GM18519 (cell line): ENCODE data around the gene SEMA4D.
A peak's percentile ranks its signal among the peaks of the same experiment; 100 is the strongest.
"Not testable (repeated sequence)": the region's sequence is repeated elsewhere in the genome, so short reads cannot be mapped to it uniquely, and the experiment has no call there.

Experiments used
- ATAC-seq: cut with Tn5 transposase; IDR thresholded peaks from one replicate; pipeline ENCODE4 v1.9.1; 2021; ENCODE audit warnings: mild to moderate bottlenecking, moderate library complexity; ENCODE audit not compliant: unreplicated experiment, low FRiP score

SEMA4D gene

DNA sequence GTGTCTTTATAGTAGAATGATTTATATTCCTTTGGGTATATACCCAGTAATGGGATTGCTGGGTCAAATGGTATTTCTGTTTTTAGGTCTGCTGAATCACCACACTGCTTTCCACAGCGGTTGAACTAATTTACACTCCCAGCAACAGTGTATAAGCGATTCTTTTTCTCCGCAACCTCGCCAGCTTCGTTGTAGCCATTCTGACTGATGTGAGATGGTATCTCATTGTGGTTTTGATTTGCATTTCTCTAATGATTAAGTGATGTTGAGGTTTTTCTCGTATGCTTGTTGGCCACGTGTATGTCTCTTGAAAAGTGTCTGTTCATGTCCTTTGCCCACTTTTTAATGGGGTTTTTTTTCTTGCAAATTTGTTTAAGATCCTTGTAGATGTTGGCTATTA lies 154.1 kb downstream of the SEMA4D start:
- ATAC-seq, result not testable (repeated sequence)

GRCh38 chr9:89342948-89343347 lies 155.0 kb downstream of the SEMA4D start:
- no peak for ATAC-seq

DNA sequence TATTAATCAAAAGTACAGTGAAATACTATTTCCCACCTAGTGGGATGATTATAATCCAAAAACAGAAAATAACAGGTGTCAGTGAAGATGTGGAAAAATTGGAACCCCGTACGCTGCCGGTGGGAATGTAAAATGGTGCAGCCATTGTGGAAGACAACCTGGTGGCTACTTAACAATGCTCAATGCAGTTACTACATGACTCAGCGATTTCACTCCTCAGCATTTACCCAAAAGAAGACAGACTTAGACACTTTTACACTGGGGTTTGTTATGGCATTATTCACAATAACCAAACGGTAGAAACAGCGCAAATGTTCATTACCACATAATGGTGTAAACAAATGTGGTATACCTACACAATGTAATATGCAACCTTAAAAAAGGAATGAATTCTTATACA lies 155.7 kb downstream of the SEMA4D start:
- no peak for ATAC-seq

- no peak for ATAC-seq
Observed at GRCh38 chr9:89340332-89340731, 157.6 kb downstream of the SEMA4D start.

- no peak for ATAC-seq
Observed at GRCh38 chr9:89339807-89340206, 158.1 kb downstream of the SEMA4D start.

DNA sequence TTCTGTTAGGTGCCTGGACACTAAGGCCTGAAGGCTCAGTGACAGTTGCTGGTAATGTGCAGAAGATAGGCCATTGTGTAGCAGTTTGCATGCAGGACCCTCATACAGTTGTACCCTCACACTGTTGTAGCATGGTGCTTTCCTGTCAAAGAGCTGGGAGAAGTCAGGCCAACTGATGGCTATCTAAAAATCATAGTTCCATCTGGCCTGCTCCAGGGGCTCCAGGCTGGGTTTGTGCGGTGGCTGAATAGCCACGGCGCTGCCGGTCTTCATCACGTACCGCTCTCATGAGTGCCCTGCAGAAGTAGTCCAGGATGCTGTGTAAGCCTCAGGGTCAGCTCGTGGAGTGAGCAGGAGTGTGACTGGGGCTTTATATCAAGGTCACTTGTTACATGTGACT lies 167.4 kb downstream of the SEMA4D start:
- no peak for ATAC-seq

DNA sequence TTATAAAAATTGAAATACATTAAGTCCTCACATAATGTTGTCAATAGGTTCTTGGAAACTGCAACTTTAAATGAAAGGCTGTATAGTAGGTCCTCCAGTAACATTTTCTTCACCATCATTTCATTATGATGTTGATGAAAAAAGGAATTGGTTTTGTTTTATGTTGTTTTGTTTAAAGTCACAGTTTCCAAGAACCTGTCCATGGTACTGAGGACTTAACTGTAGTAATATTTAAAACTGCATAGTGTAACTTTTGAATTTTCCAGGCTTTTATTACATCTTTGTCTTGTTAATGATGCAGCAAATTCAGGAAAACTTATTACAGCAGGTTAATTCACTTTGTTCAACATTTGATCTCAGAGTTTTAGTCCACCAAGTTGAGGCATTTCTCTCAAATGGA lies 168.0 kb downstream of the SEMA4D start:
- ATAC-seq, result no peak

GRCh38 chr9:89328064-89328463 lies 169.8 kb downstream of the SEMA4D start:
- ATAC-seq, result no peak

DNA sequence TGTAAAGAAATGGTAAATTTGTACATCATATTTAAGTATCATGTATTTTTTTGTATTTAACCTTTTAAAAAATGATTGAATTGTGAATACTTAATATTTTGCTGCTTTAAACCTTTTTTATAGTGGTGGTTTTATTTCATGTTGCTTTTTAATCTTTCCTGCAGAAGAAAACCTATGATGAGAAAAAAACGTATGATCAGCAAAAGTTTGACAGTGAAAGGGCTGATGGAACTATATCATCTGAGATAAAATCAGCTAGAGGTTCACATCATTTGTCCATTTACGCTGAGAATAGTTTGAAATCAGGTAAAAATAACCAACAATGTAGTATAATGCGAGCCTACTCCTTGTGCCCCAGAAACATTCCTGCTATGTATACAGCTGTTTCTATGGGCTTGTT lies 172.2 kb downstream of the SEMA4D start:
- no peak for ATAC-seq

DNA sequence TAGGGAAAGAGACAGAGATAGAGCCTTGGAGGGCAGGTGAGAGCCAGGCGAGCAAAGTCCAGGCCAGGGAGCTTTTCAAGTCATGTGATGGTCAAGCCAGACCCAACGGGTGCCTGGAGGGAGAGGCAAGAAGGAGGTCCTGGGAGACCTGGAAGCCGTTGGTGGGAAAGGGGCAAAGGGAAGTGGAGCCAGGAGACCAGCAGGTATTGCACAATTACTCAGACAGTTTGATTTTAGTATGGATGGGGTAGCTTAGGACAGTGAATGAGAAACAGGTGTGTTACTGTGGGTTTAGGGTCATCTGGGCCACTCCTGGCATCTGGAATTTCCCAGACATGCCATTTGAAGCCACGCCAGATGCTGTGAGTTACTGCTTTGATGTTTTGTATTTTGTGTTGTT lies 174.5 kb downstream of the SEMA4D start:
- no peak for ATAC-seq

- ATAC-seq, result no peak
Observed at GRCh38 chr9:89319015-89319905, 178.7 kb downstream of the SEMA4D start.

- peak; percentile 70 for ATAC-seq
Observed at GRCh38 chr9:89318123-89319014, 179.5 kb downstream of the SEMA4D start, which contains the start of gene SECISBP2. SECISBP2 (plus strand) TSS chr9:89318500; CDS start chr9:89318577, 77 bp downstream.

DNA sequence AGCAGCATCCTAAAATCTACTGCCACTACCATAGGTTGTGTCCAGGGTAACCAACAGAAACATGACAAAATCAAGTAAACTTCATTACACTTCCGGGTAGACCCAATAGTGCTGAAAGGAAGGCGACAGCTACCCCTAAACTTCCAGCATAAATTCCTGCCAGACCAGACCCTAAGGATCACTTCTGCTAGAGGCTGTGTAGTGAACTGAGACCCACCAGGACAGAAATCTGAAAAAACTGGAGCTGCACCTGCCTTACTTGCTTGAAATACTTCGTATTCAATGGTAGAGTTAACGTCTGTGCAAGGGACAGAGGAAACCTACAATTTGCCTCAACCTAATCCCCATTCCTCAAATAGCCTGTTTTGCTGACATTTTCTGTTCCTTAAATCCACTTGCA lies 180.6 kb downstream of the SEMA4D start:
- ATAC-seq, result no peak

DNA sequence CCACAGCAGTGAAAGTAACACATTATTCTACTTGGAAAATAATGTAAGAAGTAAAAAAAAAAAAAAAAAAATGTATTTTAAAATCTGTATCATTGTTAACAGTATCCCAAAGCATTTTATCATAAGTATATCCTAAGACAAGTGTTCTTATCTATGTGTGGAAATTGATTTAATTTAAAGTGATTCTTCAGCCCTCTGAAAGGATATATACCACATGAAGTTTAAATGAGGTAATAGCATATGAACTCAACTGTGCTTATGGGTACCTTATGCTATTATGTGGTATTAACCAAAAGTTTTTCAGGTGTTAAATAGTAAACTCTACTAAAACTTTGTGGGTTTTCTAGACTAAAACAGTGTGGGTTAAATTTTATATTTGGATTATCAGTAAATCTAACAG lies 182.4 kb downstream of the SEMA4D start:
- ATAC-seq, result no peak

GRCh38 chr9:89314955-89315354 lies 183.0 kb downstream of the SEMA4D start:
- no peak for ATAC-seq

DNA sequence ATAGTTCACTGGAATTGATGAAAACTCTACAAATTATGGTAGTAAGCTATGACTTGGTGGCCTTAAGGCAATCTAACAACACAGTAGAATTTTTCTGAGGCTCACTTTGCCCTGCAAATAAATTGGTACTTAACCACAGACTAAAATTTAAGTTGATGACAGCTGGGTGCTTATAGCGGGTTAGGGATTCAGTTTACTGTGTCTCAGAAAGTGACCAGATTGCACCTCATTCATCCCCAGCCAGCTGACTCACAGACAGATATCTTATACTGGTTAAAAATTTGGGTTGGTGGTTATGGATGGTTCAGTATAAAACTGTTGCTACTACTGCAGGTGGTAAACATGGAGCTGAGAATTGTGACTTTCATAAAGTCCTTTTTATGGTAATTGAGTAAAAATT lies 184.1 kb downstream of the SEMA4D start:
- no peak for ATAC-seq

DNA sequence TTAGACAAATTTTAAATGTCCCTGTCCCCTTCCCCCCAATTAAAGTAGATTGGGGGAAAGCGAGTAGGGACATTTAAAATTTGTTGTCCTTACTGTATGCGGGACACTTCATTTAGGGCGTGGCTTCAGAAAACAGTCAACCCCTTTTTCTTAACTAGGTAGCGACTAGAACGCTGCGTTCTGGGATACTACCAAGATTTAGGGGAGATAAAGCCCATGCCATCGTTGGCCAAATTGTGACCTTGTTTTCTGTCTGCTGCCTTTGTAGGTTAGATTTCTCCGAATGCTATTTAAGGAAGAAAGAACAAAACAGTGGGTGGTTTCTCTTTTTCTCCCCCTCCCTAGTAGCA lies 185.7 kb downstream of the SEMA4D start:
- ATAC-seq, result no peak

DNA sequence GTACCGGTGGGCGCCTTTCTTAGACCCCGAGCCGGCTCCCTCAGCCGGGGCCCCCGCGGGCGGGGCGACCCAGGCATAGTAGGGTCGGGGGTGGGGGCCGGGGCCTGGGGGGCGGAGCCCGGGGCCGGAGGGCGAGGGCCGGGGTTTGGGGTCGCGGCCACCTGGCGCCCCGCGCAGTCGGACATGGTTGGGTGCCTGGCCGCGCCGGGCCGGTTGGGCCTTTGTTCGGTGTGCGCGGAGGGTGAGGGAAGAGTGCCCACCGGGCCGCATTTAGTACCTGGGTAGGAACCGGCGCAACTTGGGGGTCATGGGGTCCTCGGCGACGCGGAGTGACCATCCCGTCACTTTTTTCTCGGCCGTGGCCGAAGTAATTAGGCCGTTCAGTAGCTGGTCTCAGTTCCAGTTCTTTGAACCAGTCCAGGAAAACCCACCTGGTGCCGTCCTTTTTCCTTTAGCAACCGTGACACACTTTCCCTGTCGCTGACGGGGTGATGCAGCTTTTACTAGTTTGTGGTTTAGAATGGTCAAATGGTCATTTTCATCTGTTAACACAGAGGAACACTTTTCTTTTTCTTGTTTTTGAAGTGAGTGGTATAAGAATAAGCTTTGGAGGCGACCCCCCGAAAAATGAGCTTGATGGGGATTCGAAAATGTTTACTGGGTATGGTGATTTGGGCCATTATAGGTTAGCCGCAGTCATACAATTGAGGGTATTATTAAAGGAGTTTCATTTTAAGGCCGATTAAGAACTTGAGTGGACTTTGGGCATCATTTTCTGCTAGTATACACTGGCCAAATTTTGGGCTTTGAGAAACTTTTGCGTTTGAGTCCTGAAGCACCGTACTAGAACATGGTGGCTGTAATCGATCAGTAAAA lies 186.3 kb downstream of the SEMA4D start:
- ATAC-seq, result no peak
